Measurements from ENCODE around the gene AFAP1L1.

The AFAP1L1 gene

GRCh38 chr5:149317281-149318048 lies 45.8 kb downstream of the AFAP1L1 start:
- DNase-seq, result no peak

DNA sequence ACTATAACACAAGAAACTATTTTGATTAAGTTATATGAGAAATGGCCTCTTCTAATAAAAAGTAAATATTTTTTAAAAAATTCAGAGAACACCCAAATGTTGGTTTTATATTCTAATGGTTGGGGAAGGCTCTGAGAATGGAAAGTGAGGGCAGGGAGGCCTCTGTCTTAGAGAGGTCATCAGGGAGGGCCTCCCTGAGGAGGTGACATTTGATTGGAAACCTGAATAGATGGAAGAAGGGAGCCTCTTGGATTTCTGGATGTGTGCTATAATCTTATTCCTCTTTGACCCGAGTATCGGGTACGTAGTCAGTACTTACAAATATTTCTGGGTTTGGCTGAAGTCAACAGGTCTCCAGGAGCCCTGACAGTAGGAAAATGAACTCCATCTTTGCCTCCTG lies 47.5 kb downstream of the AFAP1L1 start:
- DNase-seq, result no peak

- DNase-seq, result no peak
These were observed 49.2 kb downstream of the AFAP1L1 start for GRCh38 chr5:149320791-149321330.

- no peak for DNase-seq
These were observed 50.9 kb downstream of the AFAP1L1 start for GRCh38 chr5:149322518-149322917.

- DNase-seq, result no peak
These were observed 51.6 kb downstream of the AFAP1L1 start for GRCh38 chr5:149323210-149323609.

GRCh38 chr5:149323621-149324205 lies 52.1 kb downstream of the AFAP1L1 start:
- DNase-seq, result no peak

GRCh38 chr5:149324641-149325040 lies 53.0 kb downstream of the AFAP1L1 start:
- no peak for DNase-seq

DNA sequence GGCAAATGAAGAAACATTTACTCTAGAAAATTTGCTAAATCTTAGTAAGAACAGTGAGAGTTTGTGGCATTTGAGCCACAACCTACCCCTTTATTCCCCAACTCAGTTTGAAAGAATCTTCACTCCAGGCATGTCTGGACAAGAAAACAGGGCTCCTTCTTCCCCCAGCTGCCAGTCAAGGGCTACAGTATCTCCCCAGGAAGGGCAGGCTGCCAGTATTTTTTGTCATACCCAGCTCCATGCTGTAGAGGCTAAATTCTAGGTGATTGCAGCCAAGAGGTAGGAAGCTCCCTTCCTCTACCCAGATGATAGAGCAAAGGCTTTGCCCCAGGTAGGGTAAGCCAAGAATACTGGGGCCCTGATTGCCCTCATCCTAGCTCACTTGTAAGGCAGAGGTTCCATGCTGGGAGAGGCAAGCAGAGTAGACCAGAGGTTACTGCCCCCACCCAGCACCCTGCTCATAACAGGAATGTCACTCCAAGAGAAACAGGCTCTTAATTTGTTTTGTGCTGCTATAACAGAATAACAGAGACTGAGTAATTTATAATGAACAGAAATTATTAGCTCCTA lies 53.6 kb downstream of the AFAP1L1 start:
- no peak for DNase-seq

- no peak for DNase-seq
These were observed 54.2 kb downstream of the AFAP1L1 start for GRCh38 chr5:149325894-149326293.

DNA sequence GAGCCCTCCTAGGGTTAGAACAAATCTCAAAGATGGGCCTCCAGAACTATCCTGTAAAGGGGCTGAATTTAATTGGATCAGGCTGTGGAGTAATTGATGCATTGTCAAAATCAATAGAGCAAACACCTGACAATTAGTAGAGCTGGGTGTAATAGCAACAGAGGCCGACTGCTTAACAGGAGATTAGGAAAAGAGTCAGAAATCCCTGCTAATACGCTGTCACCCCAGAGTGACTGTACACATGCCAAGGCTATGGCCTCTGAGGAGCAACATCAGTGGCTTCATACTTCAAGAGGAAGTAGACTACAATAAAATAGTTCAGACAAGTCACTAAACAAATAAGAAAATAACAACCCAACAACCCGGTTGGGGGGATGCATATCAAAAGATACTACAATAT lies 55.0 kb downstream of the AFAP1L1 start:
- no peak for DNase-seq

DNA sequence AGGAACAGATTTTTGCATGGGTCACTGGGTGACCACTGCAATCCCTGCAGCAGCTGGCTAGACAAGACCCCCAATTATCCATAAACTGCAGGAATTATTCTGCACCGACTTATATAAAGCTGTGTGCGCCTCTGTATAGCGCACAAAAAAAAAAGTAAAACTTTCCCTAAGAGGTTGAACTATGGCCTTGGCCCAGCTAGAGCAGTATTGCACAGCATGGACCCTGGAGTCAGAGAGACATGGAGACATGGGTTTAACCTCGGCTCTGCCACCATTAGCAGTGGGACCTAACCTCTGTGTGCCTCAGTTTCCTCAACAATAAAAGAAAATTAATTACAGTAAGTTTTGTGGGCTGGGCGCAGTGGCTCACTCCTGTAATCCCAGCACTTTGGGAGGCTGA lies 56.5 kb downstream of the AFAP1L1 start:
- DNase-seq, result no peak

GRCh38 chr5:149333711-149334443 lies 62.2 kb downstream of the AFAP1L1 start:
- no peak for DNase-seq

DNA sequence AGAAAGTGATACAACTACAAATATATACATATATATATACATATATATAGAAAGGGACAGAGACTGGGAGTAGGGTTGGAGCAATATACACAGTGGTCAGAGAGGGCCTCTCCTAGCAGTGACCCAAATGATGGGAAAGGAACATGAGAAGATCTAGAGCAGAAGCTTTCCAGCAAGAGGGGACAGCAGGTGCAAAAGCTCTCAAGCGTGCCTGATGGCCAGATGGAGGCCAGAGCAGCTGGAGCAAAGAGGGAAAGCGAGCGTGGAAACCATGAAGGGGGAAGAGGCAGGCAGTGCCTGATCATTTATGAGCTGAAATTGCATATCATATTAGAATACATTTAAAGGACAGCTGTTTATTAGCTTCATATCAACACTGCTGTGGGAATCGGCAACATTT lies 66.1 kb downstream of the AFAP1L1 start:
- no peak for DNase-seq

- DNase-seq, result no peak
These were observed 66.7 kb downstream of the AFAP1L1 start for GRCh38 chr5:149338364-149338763.

DNA sequence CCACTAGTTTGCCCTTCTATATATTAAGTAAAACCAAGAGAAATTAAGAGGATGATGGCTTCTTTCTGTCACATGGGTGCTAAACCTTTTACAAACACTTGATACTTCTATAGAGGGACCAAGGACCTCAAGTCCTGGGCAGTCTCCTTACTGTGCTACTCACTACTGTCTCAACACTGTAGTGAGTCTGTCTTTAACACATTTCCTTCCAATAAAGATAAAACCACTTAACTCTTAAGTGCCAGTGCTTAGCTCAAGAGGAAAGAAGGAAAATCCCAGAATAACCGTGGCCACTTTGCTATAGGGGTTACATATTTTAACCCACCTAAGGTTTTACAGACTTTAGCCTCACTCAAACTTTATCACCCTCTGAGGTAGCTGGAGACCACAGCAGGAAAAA lies 69.3 kb downstream of the AFAP1L1 start:
- DNase-seq, result no peak

GRCh38 chr5:149341876-149342275 lies 70.2 kb downstream of the AFAP1L1 start:
- no peak for DNase-seq

DNA sequence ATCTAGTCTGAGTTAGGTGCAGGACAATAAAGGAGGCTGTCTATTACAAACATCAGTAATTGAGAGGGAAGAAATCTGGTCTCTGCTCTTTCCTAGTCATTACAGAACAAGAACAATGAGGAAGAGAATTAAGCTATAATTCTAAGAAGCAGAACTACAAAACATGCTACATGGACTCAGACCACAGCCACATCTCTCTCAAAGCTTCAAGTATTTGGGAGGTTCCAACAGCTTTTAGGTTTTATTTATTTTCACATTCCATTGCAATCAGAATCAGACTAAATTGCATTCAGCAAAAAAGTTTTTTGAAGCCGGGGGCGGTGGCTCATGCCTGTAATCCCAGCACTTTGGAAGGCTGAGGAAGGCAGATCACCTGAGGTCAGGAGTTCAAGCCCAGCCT lies 72.5 kb downstream of the AFAP1L1 start:
- DNase-seq, result no peak

DNA sequence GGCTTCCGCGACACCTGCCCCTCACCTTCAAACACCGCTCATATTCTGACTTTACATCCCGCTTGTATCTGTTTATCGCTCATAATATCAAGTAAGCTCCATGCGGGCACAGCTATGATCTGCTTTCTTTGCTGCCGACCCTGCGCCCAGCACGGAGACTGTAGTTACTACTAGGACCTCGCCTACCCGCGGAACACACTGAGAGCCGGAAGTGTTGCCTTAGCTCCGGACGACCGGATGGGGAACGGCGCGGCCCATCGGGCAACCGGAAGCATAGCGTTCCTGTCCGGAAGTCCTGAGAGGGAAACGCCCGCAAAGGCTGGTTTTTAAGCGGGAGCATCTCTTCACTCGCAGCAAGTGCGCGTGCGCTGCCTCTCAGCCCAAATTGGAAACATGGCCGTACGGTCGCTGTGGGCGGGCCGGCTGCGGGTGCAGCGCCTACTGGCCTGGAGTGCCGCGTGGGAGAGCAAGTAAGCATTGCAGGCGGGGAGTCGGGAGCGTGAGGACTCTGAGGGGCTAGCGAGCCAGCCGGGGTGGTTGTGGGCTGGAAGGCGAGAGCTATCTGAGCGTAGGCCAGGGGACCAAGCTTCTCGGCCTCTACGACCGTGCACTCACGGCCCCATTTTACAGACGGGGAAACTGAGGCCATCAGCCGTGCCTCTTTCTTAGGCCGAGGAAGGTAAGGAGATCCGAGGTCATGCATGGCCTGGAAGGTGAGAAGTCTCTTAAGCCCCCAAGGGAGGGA lies 73.7 kb downstream of the AFAP1L1 start, which contains the start of gene GRPEL2:
Gene GRPEL2, plus strand, starts transcription at position 353 of the 745 bp plus-strand sequence. Its CDS starts 41 bp downstream, at position 394.
- DNase-seq, result peak; percentile 80

- no peak for DNase-seq
These were observed 74.2 kb downstream of the AFAP1L1 start for GRCh38 chr5:149345892-149346222.

DNA sequence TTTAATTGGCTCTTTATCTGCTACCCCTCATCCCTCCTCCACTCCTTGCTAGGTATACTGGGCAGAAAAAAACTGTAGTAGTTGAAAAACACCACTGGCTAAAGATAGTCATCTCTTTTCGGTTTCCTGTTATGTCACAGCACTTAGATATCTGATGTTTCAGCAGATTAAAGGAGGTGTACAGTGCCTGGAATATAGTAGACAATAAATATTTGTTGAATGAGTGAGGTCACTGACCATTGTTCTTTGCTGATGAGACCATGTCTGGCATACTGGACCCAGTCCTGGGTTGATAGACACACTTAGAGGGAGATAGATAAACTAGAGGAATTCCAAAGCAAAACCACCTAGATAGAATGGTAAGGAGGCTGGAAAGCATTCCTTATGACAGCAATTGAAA lies 76.9 kb downstream of the AFAP1L1 start:
- DNase-seq, result no peak

- no peak for DNase-seq
These were observed 77.7 kb downstream of the AFAP1L1 start for GRCh38 chr5:149349382-149349781.

DNA sequence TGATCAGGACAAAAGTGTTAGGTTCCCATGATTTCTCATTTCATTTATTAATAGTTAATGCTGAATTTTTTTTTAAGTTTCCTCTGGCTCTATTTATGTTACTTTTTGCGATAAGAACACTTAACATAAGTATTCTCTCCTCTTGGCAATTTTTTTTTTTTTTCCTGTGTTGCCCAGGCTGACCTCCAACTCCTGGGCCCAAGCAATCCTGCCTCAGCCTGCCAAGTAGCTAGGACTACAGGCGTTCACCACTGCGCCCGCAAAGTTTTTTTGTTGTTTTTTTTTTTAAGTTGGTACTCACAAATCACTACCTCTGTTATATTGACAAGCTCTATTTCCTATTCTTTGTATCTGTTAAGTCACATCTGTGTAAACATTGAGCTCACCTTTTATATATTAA lies 80.5 kb downstream of the AFAP1L1 start:
- no peak for DNase-seq

DNA sequence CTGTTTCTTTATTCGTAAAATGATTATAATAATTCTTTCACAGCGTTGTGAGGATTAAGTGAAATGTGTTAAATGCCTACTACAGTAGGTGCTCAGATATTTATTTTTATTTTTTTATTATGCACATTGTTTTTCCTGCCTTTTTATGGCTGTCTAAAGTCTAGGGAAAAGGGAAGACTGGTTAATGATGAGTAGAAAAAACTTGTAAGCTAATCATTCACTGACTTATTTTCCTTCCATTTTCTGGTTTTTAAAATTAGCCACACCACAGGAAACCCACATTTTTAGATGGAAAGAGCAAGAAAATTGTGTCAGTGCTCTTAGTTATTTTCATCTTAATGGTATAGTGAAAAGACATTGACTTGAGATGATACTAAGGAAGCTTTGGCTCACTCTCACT lies 82.3 kb downstream of the AFAP1L1 start:
- DNase-seq, result no peak

All from NCI-H2081 treated with DMSO at 0.1 percent for 48 hours (cell line).